ENCODE results near the gene TMCO4. TPM values are rescaled to one million over a fixed set of nuclear protein-coding genes. Genes with fewer than 3 reads are reported as not detected.

The TMCO4 gene
- polyA plus RNA-seq, 12 donors, result 1.3 to 7.5 (median 1.9) TPM; not detected in 1

DNA sequence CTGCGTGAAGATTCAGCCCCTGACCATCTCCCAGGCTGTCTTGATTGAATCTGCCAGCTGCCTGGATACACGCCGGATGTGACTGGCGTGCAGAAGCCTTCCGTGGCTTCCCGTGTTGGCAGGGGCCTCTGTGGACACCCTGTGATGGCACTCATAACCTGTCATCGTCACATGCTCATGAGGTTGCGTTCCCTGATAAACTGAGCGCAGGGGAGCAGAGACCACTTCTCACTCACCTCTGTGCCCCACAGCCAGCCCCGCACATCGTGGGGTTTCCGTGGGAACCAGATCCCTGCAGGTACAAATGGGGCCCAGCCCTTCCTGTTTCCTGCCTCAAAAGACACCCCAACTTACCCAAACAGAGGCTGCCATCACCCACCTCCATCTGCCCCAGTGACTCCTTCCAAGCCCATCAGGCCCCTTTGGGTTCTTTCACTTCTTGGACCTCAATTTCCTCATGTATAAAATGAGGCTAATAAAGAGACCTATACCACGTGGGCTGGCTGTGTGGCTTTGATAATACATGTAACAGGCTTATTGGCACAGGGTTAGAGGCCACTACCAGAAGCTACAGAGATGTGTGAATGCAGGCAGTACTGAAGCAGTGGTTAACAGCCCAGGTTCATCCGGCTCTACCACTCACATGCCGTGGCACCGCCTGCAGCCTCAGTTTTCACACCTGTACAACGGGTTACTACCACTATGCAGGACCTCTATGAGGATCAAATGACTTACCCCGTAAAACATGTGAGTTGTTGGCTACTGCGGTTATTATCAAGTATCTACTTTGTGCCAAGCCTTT lies 111.5 kb downstream of the TMCO4 start:
- DNase-seq, result no peak

GRCh38 chr1:19687414-19687813 lies 112.3 kb downstream of the TMCO4 start:
- DNase-seq, result no peak

DNA sequence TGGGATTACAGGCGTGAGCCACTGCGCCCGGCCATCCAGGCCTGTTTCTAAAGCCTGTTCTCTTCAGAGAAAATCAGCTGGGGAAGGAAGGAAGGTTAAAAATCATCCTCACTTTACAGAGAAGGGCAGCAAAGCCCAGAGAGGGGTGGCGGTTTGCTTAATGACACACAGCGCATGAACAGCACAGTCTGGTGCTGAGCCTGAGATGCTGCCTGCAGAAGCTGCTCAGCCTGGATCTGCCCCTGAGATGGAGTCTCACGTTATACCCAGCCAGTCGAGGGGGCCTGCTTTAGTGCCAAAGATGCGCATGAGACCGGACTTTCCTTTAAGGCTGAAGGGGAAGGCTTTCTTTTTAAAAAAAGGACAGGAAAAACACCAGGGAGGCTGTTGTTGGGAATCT lies 113.7 kb downstream of the TMCO4 start:
- DNase-seq, result no peak

GRCh38 chr1:19684677-19685076 lies 115.0 kb downstream of the TMCO4 start:
- no peak for DNase-seq

- no peak for DNase-seq
These were observed 116.4 kb downstream of the TMCO4 start for GRCh38 chr1:19683351-19683750.

- no peak for DNase-seq
These were observed 116.8 kb downstream of the TMCO4 start for GRCh38 chr1:19682901-19683300.

DNA sequence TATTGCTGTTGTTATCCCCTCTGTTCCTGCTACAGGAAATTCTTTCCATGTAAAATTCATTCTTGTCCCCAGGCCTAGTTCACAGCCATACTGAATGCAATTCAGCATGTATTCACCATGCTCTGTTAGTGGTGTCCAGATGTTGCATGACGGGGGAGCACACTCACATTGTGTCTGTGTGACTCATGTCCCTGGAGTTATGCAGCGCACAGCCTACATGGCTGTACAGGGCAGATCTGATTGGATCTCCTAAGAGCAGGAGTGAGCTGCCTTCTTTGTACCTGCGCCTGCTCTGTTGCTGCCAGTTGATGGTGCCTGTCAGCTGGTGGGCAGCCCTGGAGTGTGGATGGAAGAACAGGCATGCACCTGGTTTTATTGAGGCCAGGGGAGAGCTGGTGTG lies 117.5 kb downstream of the TMCO4 start:
- DNase-seq, result no peak

DNA sequence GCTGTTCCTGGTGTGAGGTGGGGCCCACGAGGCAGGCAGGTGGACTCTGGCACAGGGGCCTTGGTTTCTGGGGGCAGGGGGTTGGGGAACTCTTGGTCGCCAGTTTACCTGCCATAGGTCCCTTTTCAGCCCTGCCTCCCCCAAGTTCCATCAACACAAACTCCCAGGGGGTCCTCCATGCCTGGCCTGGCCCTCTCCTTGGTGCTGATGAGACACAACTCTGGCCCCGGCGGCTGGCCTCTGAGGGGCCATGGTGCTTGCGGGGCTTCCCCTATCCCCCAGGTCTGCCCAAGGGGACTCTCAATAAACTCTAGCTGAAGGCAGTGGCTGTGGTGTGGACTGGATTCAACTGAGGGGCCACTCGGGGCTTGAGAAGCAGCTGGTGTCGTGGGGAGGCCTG lies 119.1 kb downstream of the TMCO4 start:
- DNase-seq, result no peak

- no peak for DNase-seq
These were observed 120.0 kb downstream of the TMCO4 start for GRCh38 chr1:19679691-19680090.

- no peak for DNase-seq
These were observed 120.7 kb downstream of the TMCO4 start for GRCh38 chr1:19678931-19679453.

DNA sequence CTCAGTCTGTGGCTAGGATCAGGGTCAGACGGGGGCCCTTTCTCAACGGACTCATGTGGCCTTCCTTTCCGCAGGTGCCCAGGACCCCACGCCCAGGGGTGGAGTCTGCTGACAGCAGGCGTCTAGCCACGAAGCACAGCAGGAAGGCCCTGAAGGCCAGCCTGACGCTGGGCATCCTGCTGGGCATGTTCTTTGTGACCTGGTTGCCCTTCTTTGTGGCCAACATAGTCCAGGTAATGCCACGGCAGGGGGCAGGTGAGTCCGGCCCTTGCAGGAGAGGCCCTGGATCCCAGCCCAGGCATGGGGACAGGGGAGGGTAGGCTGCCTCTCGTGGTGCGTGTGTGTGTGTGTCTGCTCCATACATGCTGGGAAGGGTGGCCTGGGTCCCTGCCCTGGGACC lies 121.2 kb downstream of the TMCO4 start:
- no peak for DNase-seq

DNA sequence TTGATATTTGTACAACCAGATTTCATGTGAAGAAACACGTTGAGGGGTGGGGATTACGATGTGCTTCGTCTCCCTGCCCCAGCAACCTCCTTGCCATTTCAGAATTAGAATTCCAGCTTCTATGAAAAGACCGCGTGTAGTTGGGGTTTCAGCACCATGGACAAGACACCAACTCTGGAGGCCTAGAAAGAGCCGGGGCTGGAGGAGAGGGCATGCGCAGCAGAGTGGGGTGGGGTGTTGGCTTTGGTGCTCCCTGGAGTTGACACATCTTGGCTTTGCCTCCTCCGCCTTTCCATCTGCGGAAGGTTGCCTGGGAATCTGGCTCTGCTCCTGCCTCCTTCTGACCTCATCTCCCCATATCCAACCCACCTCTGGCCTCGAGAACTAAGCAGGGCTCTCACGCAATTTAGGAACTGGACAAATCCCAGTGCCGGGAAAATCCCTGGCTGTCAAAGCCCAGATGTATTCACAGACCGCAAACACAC lies 123.2 kb downstream of the TMCO4 start:
- DNase-seq, result peak; percentile 70

DNA sequence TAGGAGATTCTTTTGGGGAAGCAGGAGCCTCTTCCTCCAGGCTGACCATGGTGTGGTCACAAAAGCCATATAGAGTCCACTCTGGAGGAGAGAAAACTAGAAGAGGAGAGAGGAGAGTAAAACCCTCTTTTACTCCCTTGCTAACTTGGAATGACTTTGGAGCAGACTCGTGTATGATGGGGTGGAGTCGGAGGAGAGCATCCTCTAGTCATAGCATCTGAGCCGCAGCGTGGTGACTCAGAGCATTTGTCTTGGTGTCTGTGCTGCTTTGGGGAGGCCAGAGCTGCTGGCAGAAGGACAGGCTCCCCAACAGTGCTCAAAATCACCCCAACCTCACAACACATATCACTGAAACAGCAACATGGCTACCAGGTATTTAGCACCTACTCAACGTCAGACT lies 123.9 kb downstream of the TMCO4 start:
- no peak for DNase-seq

- DNase-seq, result no peak
These were observed 127.5 kb downstream of the TMCO4 start for GRCh38 chr1:19672237-19672636.

DNA sequence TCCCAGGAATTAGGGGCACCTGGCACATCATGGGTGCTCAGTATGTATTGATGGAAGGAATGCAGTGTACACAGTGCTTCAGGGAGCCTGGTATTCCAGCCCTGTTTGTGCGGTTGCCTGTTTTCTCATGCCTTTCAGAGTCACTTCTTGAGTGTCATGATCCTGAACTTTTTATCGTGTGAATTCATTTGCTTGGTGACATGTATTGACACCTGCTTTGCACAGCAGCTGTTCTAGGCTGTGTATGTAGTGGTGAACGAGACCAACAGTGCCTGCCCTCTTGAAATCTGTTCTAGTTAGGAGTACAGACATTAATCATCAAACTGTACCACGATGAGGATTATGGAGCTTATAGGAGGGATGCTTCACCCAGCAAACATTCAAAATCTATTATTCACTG lies 128.9 kb downstream of the TMCO4 start:
- DNase-seq, result no peak

- no peak for DNase-seq
These were observed 130.8 kb downstream of the TMCO4 start for GRCh38 chr1:19668888-19669287.

DNA sequence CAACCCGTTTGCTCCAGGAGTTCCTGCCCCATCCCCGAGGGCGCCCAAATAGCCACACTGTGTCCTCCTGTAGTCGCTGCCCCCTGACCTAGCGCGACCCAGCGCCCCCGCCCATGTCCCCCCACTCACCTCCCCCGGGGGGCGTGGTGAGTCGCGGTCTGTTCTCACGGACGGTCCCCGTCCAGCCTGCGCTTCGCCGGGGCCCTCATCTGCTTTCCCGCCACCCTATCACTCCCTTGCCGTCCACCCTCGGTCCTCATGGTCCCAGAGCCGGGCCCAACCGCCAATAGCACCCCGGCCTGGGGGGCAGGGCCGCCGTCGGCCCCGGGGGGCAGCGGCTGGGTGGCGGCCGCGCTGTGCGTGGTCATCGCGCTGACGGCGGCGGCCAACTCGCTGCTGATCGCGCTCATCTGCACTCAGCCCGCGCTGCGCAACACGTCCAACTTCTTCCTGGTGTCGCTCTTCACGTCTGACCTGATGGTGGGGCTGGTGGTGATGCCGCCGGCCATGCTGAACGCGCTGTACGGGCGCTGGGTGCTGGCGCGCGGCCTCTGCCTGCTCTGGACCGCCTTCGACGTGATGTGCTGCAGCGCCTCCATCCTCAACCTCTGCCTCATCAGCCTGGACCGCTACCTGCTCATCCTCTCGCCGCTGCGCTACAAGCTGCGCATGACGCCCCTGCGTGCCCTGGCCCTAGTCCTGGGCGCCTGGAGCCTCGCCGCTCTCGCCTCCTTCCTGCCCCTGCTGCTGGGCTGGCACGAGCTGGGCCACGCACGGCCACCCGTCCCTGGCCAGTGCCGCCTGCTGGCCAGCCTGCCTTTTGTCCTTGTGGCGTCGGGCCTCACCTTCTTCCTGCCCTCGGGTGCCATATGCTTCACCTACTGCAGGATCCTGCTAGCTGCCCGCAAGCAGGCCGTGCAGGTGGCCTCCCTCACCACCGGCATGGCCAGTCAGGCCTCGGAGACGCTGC lies 133.9 kb downstream of the TMCO4 start:
- DNase-seq, result no peak

- DNase-seq, result no peak
These were observed 134.6 kb downstream of the TMCO4 start for GRCh38 chr1:19665186-19665495.

- no peak for DNase-seq
These were observed 135.1 kb downstream of the TMCO4 start, which contains the start of gene HTR6 for GRCh38 chr1:19664453-19665185. Gene HTR6, plus strand, starts transcription at chr1:19664875. Its CDS starts 879 bp downstream, at chr1:19665754.

- DNase-seq, result no peak
These were observed 137.4 kb downstream of the TMCO4 start for GRCh38 chr1:19662313-19662712.

GRCh38 chr1:19661721-19662228 lies 137.9 kb downstream of the TMCO4 start:
- peak; percentile 61 for DNase-seq

DNA sequence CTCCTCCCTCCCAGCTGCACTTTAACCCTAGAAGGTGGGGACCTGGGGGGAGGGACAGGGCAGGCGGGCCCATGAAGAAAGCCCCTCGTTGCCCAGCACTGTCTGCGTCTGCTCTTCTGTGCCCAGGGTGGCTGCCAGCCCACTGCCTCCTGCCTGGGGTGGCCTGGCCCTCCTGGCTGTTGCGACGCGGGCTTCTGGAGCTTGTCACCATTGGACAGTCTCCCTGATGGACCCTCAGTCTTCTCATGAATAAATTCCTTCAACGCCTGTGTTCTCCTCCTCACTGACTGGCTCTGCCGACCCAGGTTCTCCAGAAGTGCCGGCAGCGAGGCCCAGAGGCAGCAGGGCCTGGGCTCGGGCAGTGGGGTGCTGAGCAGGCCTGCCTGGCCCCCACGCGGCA lies 141.5 kb downstream of the TMCO4 start:
- DNase-seq, result no peak

All from muscle of arm (tissue), 12 donors.